Activated naive CD4-positive, alpha-beta T cell treated with Interleukin-2 at 50 U/mL for 16 hours (primary cell): ENCODE measurements around the gene PDE6C.
A peak's percentile ranks its signal among the peaks of the same experiment; 100 is the strongest.
"Not testable (repeated sequence)": the region's sequence is repeated elsewhere in the genome, so short reads cannot be mapped to it uniquely, and the experiment has no call there.

ENCODE experiments used
- DNase-seq: peaks from one replicate; pipeline ENCODE4 v3.0.0-alpha.2; 2020

PDE6C gene

DNA sequence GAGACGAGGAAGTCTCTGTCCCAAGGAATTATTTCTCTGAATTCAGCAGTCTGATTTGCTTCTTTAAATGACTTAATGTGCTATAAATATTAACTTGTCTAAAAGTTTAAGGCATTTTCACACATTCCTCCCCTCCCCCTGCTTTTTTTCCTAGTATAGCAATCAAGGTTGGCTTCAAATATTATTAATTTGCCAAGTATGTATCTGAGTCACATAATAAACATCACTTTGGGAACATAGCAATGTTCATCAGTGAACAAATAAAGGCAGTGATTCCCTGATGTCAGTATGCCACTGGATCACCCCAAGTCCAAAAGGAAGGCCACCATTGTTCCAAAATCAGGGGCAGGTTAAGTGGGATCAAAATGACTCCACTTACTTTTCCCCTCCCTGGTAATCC is 40.5 kb downstream of the PDE6C start:
- no peak for DNase-seq

DNA sequence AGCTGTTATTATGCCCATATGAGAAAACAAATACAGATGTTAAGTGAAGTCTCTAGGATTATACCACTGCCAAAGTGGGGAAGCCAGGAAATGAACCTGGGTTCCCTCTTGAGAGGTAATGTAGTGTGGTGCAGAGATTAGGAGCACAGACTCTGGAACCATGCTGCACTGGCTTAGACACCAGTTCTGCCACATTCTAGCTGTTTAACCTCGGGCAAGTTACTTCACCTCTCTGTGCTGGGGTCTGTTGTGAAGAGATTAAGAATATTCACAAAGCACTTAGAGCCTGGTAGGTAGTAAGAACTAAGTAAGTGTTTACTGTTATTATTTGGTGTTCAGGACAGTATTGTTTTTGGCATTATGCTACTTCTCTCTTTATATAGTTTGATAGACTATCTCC is 41.9 kb downstream of the PDE6C start:
- DNase-seq = no peak

DNA sequence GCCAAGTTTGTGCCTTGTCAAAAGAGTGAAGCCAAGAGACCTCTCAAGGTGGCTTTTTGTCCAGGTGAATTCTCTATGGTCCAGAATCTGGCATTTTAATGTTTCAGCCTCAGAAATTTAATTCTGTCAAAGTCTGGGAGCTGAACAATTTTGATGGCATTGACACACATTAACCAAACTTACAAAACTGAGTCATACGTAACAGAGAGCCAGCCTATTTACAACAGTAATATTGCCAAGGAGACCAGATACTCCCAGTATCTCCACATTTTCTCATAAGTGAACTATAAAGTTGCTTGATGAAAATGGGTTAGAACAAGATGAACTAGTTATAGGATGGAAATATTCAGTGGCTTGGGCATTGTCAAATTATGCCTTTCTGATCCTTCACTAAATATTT is 43.8 kb downstream of the PDE6C start:
- no peak for DNase-seq

GRCh38 chr10:93657757-93658156 is 45.4 kb downstream of the PDE6C start:
- no peak for DNase-seq

DNA sequence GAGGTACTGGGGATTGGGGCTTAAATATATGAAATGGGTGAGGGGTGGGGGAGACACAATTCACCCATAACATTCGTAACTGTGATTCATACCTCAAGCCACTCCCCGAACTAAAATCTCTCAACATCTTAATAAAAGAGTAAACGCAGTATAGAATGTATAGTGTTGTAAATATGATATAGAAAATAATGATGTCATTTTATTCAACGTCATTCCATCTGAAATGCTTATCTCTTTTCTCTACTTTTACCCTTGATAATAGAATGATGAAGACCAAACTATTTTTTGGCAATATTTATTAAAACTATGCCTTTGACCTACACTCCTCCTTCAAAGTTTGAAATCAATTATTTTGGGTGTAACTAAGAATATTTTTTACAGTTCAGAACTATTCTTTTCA is 53.7 kb downstream of the PDE6C start:
- no peak for DNase-seq

- no peak for DNase-seq
Observed at GRCh38 chr10:93667795-93668194, 55.5 kb downstream of the PDE6C start.

DNA sequence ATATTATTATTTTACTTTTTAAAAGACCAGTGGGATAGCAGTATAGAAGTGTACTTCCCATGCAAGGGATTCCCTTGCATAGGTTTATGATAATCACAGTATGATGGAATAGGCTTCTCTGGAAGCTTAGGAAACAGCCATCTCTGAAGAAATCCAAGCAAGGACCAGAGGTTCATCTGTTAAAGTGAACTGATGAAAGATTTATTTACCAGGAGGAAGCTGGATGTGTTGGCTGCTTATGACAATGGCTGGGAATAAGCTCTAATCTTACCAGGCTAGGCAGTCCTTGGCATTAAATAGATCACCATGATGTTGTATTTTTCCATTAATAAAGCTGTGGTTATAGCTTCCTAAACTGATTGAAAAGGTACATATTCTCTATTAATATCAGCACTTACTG is 58.0 kb downstream of the PDE6C start:
- DNase-seq = no peak

DNA sequence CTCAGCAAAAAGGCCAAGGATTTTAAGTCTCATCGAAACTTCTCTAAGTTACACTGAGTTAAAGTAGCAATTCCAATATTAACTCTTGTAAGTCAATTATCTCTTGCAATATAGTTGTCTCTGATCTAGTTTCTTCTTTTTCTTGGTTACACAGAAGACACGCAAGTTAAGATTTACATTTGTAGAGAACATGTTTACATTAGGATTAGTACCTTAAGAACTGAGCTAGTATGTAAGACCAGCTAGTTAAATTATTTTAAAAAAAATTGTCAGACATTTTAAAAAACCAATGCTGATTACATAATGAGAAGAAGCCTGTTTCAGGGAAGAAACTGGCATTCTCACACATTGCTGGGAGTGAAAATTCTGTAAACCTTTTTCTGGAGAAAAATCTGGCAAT is 58.7 kb downstream of the PDE6C start:
- no peak for DNase-seq

DNA sequence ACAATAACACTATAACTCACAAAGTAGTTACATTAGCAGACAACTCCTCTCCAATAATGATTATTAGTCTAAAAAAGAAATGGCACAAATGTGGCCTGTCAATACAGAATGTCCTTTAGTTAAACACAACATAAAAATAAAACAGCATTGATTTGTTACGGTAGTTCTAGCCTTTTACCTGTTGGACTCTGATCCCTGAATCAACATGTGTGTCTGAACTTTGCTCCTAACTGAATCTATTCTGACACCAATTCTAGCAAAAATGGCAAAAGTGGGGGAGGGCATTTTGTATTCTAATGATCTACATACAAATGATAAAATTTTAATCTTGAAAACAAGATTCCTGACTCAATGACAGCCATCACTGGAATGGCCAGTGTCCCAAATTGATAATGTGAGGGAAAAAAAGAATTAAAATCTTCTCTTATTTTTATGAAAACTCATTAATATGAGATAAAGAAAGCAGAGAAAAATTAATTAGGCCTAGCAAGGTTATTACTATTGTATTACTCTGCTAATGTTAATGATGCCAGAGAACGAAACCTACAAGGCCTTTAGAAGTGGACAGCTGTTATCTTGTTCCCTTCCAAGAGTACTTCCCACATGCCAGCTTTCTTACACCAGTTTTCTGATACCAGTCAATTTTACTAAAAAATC is 59.8 kb downstream of the PDE6C start:
- DNase-seq = no peak

- DNase-seq = no peak
Observed at GRCh38 chr10:93672890-93673289, 60.6 kb downstream of the PDE6C start.

DNA sequence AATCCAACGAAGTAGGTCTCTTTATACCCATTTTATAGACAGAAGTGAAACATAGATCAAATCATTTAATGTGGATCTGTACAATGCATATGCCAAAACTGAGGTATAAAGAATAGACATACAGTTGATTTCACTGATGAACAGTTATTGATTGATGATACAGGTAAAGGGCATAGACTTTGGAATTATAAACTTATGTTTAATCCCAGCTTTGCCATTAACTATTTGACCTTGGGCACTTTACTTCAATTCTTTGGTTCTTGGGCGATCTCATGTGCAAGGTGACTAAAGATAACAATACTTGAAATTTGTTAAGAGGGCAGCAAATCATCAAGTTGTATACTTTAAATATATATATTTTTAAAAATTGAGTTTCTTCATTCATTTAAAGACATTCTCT is 61.5 kb downstream of the PDE6C start:
- no peak for DNase-seq

DNA sequence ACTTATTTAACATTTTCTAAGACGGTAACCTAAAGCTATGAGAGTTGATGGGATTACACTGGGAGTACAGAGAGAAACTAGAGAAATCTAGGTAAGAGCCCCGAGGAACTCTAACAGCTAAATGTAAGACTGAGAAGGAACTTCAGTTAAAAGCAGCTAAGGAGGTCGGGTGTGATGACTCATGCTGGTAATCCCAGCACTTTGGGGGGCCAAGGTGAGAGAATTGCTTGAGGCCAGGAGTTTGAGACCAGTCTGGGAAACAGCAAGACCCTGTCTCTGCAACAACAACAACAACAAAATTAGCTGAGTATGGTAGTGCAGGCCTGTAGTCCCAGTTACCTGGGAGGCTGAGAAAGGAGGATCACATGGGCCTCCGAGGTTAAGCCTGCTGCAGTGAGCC is 66.0 kb downstream of the PDE6C start:
- DNase-seq = no peak

- no peak for DNase-seq
Observed at GRCh38 chr10:93678805-93679587, 66.7 kb downstream of the PDE6C start.

- DNase-seq = no peak
Observed at GRCh38 chr10:93680412-93681047, 68.2 kb downstream of the PDE6C start.

GRCh38 chr10:93687737-93688136 is 75.4 kb downstream of the PDE6C start:
- no peak for DNase-seq

- no peak for DNase-seq
Observed at GRCh38 chr10:93695740-93696139, 83.4 kb downstream of the PDE6C start.

GRCh38 chr10:93696582-93696981 is 84.2 kb downstream of the PDE6C start:
- not testable (repeated sequence) for DNase-seq

DNA sequence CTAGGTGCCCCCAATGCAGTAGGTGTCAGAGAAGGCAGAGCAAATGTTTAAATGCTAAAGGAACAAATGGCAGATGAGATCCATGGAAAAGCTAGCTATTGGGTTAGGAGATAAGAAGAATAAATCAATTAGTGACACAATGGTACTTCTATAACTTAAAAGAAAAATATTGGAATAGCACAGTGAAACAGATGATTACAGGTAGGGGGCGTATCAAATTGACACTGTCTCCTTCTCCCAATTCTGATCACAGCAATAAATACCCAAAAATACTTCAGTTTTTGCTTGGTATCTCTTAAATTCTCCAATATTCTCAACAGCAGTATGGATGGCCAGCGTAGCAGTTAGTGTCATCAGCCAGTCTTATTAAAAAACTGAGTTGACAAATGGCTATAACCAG is 84.9 kb downstream of the PDE6C start:
- DNase-seq = no peak

GRCh38 chr10:93701866-93702209 is 89.5 kb downstream of the PDE6C start:
- peak; percentile 19 for DNase-seq

DNA sequence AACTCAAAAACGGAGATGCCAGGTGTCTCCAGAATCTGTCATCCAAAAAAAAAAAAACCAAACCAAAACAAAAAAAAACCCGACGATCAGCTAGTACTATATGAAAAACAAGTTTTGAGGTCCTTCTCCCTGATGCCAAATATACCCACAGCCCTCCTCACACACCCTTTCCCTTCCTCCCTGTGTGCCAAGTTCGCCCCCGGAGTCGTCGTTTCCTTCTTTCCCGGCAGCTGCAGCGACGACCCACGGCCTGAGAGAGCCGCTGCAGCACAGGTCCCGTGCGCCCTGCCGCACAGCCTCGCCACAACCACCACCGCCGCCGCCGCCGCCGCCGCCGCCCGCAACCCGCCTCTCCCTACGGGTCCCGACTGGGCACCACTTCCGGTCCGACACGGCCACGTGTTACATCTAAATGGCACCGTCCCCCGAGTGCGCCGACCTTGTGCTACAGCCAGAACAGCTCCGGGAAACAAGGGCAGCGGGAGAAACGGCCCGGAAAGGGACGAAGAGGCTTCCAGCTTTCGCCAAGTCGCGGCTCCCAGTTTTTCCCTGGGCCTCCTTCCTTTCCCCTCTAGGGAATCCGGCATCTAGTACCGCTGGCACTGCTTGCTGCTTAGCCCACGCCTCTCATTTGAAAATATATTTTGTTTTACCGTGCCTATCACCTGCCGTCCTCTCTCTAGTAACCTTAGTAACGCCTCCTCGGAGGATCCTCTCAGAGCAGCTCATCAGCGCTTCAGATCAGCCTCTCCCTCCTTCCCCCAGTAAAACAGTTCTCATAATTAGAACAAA is 90.1 kb downstream of the PDE6C start, which contains the start of gene FRA10AC1:
Gene FRA10AC1, minus strand, starts transcription at position 383 of the 792 bp plus-strand sequence. CDS start 2,486 bp downstream, outside the sequence.
- DNase-seq = peak; percentile 89

DNA sequence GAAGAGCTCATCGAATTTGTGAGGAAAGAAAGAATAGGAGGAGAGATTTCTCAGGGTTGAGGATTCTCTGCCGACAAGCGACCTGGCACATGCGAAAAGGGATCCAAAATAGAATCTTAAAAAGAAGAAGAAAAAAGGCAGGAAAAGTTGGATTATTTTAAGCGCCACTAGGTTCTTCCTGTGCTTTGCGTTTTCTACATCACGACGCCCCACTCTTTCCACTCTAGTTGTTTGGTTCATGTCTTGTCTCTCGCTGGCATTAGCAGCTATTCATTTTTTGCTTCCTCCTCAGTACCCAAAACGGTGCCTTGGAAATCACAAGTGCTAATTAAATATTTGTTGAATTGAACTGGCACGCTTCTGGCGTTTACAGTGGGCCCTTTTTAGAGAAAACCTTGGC is 90.7 kb downstream of the PDE6C start:
- DNase-seq = no peak

- DNase-seq = no peak
Observed at GRCh38 chr10:93703841-93704240, 91.5 kb downstream of the PDE6C start.

DNA sequence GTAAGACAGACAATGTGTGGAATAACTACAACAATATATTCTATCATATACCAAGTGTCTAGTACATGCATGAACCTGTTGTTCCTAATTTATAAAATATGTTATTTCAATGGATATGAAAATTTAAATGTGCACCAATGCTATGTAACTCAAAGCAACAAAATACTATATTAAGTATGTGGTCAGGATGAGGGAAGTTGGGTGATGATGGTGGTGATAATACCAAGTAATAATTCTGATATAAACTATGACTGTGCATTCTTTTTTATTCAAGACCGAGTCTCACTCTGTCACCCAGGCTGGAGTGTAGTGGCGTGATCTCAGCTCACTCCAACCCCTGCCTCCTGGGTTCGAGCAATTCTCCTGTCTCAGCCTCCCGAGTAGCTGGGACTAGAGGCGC is 92.1 kb downstream of the PDE6C start:
- no peak for DNase-seq
